ENCODE data around the gene AAMP. TPM values are rescaled to one million over a fixed set of nuclear protein-coding genes. Genes with fewer than 3 reads are reported as not detected.

Gene AAMP
- polyA plus RNA-seq, 6 donors from 2014 or later, result 80.7 to 109 (median 96.4) TPM

DNA sequence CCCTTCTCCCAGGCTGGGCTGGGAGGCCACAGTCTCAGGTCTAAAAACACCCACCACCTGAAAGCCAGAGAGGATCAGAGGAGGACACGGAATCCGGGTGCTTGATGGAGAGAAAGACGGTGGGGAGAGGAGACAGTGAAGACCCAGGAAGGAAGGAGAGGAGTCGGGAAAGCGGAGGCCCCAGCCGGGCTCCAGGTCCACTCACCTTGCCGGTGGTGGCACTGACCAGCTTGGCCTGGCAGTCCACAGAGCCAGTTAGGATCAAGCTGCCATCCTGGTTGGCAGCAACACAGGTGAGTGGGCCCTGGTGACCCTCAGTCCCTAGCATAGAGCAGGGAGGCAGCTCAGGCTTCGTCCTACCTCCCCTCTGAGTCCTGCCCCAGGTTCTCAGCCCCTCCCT lies 4.3 kb downstream of the AAMP start:
- no peak for ATAC-seq (ENCODE audit: low read depth in 2 of 2)
- Mint-ChIP-seq H3K27ac (peak overlapping the region in 1 of 6 donors; percentile 47), H3K4me1 (peaks cover 49 to 63% (median 59%) of the 10 kb centered on the region in 3 donors), H3K4me3 (peak overlapping the region in 2 of 8 donors; percentile 56 to 66), H3K27me3 (no peaks in the 10 kb centered on the region), H3K36me3 (peaks cover 6 to 8% of the 10 kb centered on the region in 2 donors), H3K9me3 (no peaks in the 10 kb centered on the region)
- no peak for DNase-seq

DNA sequence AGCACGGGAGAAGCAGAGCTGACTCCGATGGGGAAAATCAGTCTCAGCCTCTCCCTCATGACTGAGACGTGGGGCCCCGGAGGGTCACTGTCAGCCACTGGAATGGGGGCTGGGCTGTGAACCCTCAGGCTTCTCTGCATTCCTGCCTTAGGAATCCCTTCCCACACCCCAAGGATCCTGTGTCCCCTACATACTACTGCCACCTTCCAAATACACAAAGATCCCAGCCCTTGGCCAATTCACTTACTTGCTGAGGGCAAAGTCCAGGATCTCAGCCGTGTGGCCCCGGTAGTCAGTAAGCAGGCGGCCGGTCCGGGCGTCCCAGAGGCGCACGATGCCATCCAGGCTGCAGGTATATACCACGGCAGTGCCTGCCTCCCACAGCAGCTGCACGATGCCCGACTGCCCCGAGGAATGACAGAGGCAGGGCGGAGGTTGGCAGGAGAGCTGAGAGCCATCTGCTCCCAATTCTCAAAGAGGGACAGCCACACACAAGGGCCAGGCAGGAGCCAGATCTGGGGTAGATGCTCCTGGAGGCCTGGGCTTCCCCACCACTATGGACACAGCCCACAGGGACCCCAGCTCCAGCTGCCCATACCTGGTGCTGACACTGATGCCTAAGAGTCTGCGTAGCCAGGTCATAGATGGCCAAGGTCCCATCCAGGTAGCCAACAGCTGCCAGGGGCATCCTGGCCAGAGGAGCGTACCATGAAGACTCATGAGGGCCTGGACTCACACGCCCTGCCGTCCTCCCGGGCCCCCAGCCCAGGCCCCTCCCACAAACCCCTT lies 5.0 kb downstream of the AAMP start:
- H3K4me3 Mint-ChIP-seq, result peak overlapping the region in 1 of 8 donors; percentile 66
- no peak for DNase-seq
- no peak for ATAC-seq (ENCODE audit: low read depth in 2 of 2)
- no peaks in the 10 kb centered on the region for H3K27me3 Mint-ChIP-seq
- peaks cover 44 to 61% (median 58%) of the 10 kb centered on the region in 3 donors for H3K4me1 Mint-ChIP-seq
- no peaks in the 10 kb centered on the region for H3K9me3 Mint-ChIP-seq
- peaks cover 6 to 8% of the 10 kb centered on the region in 2 donors for H3K36me3 Mint-ChIP-seq
- H3K27ac Mint-ChIP-seq, result peak overlapping the region in 2 of 6 donors; percentile 20 to 59

DNA sequence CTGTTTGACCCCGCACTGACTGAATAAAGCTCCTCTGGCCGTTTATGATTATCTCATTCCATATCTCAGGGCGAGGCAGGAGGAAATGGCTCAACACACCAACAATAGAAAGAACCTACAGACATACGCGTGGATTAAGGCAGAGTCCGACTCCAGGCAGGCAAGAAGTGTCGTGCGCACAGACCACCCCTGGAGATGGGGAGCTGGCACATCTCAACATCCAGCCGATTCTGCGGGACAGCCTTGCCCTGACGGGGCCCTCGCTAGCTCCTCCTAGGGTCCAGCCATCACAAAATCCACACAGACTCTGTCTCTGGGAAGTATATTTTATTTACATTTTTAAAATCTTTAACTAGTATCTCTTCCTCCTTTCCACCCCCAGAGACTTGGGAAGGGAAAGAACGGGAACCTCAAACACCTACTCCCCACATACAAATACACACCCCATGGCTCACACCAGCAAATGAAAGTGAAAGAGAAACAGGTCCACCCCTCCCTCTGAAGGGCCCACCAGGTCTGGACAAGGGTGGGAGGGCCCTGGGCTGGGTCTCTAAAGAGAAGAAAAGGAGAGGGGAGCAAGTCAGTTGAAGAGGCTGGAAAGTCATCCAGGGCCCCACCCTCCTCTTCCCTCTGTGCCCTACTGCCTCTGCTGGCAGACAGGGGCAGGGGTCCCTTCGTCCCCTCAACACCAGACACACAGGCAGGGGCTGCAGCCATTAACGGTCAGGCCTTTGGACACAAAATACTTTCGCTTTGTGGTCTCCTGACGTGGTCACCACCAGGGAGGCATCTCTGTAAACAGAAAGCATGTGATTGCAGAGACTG lies 5.9 kb downstream of the AAMP start:
- DNase-seq (no peak), ATAC-seq (ENCODE audit: low read depth in 2 of 2) (peak in 1 of 2 donors; percentile 36)
- H3K36me3 Mint-ChIP-seq, result peaks cover 6 to 8% of the 10 kb centered on the region in 2 donors
- peak overlapping the region; percentile 13 to 80 (median 68) for H3K27ac Mint-ChIP-seq
- no peaks in the 10 kb centered on the region for H3K9me3 Mint-ChIP-seq
- peaks cover 45 to 61% (median 59%) of the 10 kb centered on the region in 3 donors for H3K4me1 Mint-ChIP-seq
- H3K27me3 Mint-ChIP-seq, result no peaks in the 10 kb centered on the region
- H3K4me3 Mint-ChIP-seq, result peak overlapping the region in 2 of 8 donors; percentile 15 to 52

DNA sequence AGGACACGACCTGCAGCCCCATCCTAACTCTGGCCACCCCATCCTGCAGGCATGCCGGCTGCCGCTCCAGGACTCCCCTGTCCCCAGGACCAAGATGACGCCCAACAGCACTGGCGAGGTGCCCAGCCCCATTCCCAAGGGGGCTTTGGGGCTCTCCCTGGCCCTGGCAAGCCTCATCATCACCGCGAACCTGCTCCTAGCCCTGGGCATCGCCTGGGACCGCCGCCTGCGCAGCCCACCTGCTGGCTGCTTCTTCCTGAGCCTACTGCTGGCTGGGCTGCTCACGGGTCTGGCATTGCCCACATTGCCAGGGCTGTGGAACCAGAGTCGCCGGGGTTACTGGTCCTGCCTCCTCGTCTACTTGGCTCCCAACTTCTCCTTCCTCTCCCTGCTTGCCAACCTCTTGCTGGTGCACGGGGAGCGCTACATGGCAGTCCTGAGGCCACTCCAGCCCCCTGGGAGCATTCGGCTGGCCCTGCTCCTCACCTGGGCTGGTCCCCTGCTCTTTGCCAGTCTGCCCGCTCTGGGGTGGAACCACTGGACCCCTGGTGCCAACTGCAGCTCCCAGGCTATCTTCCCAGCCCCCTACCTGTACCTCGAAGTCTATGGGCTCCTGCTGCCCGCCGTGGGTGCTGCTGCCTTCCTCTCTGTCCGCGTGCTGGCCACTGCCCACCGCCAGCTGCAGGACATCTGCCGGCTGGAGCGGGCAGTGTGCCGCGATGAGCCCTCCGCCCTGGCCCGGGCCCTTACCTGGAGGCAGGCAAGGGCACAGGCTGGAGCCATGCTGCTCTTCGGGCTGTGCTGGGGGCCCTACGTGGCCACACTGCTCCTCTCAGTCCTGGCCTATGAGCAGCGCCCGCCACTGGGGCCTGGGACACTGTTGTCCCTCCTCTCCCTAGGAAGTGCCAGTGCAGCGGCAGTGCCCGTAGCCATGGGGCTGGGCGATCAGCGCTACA lies 7.0 kb downstream of the AAMP start:
- peaks cover 50 to 63% (median 62%) of the 10 kb centered on the region in 3 donors for H3K4me1 Mint-ChIP-seq
- DNase-seq, result no peak
- H3K27ac Mint-ChIP-seq, result peak overlapping the region in 1 of 6 donors; percentile 74
- no peak for ATAC-seq (ENCODE audit: low read depth in 2 of 2)
- H3K27me3 Mint-ChIP-seq, result no peaks in the 10 kb centered on the region
- no peaks in the 10 kb centered on the region for H3K9me3 Mint-ChIP-seq
- peak overlapping the region in 1 of 8 donors; percentile 32 for H3K4me3 Mint-ChIP-seq
- H3K36me3 Mint-ChIP-seq, result peaks cover 6 to 8% of the 10 kb centered on the region in 2 donors

DNA sequence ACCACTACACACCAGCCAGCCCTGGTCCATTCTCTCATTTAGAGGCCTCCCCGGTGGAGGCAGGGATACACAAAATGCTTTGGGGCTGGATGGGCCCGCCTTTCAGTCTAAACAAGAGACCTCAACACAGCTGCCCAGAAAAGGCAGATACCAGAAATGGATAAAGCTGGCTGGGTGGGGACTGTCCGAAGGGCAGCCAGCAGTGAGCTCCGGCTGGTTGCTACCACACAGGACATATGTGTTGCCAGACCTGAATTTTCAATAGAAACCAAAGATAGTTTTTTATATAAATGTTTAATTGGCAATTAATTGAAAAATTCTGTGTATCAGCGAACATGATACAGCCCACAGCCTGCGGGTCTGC lies 7.7 kb downstream of the AAMP start:
- H3K27me3 Mint-ChIP-seq, result no peaks in the 10 kb centered on the region
- ATAC-seq (ENCODE audit: low read depth in 2 of 2), result no peak
- H3K27ac Mint-ChIP-seq, result peak overlapping the region in 1 of 6 donors; percentile 60

DNA sequence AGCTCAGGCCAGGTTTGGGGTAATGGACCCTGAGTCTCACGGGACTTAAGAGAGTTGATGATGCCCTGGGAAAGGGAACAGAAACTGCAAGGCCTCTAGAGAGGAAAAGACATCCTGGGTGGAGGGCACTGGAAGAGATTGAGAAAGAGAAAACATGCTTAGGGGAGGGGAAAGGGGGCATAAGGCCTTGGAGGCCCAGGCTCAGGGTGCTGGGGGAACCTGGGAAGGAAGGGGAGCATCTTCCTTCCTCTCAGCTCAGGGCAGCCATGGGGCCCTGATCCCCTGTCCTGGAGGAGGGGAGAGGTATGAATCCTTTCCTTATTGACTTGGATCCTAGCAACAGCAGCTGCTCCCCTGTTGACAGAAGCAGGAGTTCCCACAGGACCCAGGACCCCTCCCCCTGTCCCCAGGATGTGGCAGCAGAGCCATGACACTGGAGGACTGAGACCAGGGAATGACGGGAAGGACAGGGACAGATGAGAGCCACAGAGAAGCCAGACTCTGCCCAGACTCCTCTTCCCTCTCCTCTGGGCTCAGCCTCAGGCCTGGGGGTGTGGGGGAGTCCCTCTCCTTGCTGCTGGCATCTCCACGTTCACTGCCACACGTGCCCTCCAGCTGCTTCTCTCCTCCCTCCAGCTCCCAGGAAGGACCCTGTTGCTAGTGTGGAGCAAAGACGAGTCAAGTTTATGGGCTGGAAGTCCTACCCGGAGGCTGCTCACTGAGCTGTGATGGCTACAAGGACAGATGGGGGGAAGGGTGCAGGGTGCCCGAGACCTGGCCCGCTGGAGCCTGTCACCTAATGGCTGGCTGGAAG lies 8.3 kb downstream of the AAMP start:
- Mint-ChIP-seq H3K27ac (peak overlapping the region in 5 of 6 donors; percentile 69 to 93 (median 89)), H3K4me1 (peaks cover 45 to 64% (median 64%) of the 10 kb centered on the region in 3 donors)

More for the DNA sequence above, 7.7 kb downstream of the AAMP start:
- Mint-ChIP-seq H3K36me3 (peaks cover 2 to 8% of the 10 kb centered on the region in 2 donors), H3K4me3 (peak overlapping the region in 1 of 8 donors; percentile 18), H3K4me1 (peaks cover 51 to 64% (median 64%) of the 10 kb centered on the region in 3 donors), H3K9me3 (no peaks in the 10 kb centered on the region)
- no peak for DNase-seq

DNA sequence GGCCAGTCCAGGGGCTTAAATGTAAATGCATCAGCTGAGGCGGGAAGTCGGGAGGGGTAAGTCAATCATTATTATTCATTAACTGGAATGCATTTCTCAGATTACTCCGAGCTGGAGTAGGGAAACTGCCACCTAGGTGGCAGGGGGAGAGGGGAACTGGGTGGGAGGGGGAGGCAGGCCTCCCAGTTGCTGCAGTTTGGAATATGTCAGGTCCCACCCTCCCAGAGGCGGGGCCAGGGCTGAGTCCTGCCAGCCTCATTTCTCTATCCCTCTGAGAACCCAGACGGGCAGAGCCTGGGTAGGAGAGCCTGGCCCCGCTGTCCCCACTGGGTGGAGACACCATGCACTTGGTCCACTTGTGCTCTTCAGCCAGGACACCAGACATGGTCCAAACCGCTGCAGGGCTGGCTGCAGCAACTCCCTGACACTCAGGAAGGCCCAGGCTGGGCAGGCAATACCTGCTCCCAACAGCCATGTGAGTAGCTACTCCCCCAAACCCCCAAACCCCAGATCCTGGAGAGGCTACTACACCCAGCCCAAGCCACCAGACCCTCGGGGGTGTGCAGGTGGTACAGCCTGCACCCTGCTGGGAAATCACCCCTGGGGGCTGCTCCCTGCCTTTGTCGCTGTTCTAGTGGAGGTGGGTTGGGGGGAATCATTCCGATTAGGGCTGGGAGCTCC lies 9.1 kb downstream of the AAMP start, which contains the start of gene GPBAR1:
Gene GPBAR1 (plus strand): TSS at position 274 of the 681 bp plus-strand sequence. CDS start 1,710 bp downstream, outside the sequence.
- no peak for ATAC-seq (ENCODE audit: low read depth in 2 of 2)
- Mint-ChIP-seq H3K36me3 (peaks cover 0 to 3% of the 10 kb centered on the region in 2 donors), H3K27me3 (no peaks in the 10 kb centered on the region), H3K4me3 (peak within 1 kb of the TSS in 7 of 8 donors; percentile 17 to 88 (median 68)), H3K27ac (peak within 1 kb of the TSS in 5 of 6 donors; percentile 69 to 95 (median 89)), H3K9me3 (no peaks in the 10 kb centered on the region), H3K4me1 (peaks cover 41 to 71% (median 62%) of the 10 kb centered on the region in 3 donors)
- DNase-seq, result no peak

More for the DNA sequence above, 8.3 kb downstream of the AAMP start:
- no peaks in the 10 kb centered on the region for H3K9me3 Mint-ChIP-seq
- ATAC-seq (ENCODE audit: low read depth in 2 of 2), result no peak
- peak; percentile 24 for DNase-seq
- H3K4me3 Mint-ChIP-seq, result peak overlapping the region in 6 of 8 donors; percentile 2 to 88 (median 51)
- peaks cover 0 to 8% of the 10 kb centered on the region in 2 donors for H3K36me3 Mint-ChIP-seq
- no peaks in the 10 kb centered on the region for H3K27me3 Mint-ChIP-seq

DNA sequence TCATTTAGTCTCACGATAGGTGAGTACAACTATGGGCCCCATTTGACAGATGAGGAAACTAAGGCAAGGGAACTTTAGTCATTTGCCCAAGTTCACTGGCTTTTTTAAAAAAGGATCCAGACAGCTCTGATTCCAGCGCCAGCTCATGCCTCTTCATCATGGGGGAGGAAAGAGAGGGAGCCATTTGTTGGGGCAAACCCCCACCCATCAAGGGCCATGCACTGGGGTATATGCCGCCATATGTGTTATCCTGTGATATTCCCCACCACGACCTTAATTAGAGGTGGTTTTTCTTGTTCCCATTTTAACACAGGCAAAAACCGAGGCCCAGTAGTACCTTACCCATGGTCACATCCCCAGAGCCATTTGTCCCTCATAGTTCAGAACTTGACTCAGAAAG lies 9.8 kb downstream of the AAMP start:
- H3K4me3 Mint-ChIP-seq, result peak overlapping the region in 4 of 8 donors; percentile 42 to 87 (median 58)
- ATAC-seq (ENCODE audit: low read depth in 2 of 2) (no peak), DNase-seq (no peak)
- H3K27ac Mint-ChIP-seq, result peak overlapping the region in 4 of 6 donors; percentile 74 to 95 (median 84)
- H3K36me3 Mint-ChIP-seq, result no peaks in the 10 kb centered on the region
- no peaks in the 10 kb centered on the region for H3K27me3 Mint-ChIP-seq
- no peaks in the 10 kb centered on the region for H3K9me3 Mint-ChIP-seq
- peaks cover 40 to 69% (median 62%) of the 10 kb centered on the region in 3 donors for H3K4me1 Mint-ChIP-seq

DNA sequence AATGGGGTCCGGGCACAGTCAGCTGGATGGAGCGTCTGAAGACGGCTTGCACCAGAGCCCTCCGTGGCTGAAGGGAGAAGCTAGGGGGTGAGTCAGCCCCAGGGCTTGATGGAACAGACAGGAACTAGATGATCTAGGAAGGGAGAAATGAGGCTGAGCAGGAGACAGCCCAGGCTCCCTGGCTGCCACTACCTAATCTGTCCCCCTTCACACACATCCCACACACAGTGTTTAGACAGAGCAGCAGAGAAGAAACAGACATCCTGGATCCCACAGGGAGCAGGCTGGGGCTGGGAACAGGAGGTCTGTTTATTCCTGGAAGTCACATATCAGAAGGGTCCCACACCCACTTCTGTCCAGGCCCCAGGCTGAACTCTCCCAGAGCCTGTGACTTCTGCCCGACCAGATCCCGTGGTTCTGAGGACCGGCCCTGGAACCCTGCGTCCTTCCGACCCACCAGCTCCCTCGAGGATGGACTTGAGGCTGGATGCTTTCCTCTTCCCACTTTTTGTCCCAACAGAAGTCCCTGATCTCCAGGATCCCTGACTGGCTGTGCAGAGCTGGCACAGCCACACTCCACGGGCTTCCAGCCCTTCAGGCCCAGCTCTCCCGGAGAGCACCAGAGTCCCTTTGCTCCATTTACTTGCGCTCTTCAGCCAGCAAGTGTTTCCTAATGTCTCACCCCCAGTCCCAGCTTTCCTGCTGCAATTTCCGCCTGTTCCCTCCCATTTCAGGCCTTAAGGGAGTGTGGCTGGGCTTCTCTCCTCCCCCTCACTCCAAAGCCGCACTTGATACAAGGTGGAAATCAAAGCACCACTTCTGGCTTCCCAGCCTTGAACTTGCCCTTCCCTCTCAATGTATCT lies 10.6 kb downstream of the AAMP start:
- Mint-ChIP-seq H3K4me3 (peak overlapping the region in 7 of 8 donors; percentile 10 to 87 (median 70)), H3K27me3 (no peaks in the 10 kb centered on the region), H3K27ac (peak overlapping the region in 5 of 6 donors; percentile 57 to 98 (median 89)), H3K4me1 (peaks cover 40 to 63% (median 62%) of the 10 kb centered on the region in 3 donors), H3K36me3 (peaks cover 0 to under 1% of the 10 kb centered on the region in 2 donors), H3K9me3 (no peaks in the 10 kb centered on the region)
- DNase-seq, result no peak
- ATAC-seq (ENCODE audit: low read depth in 2 of 2), result no peak

DNA sequence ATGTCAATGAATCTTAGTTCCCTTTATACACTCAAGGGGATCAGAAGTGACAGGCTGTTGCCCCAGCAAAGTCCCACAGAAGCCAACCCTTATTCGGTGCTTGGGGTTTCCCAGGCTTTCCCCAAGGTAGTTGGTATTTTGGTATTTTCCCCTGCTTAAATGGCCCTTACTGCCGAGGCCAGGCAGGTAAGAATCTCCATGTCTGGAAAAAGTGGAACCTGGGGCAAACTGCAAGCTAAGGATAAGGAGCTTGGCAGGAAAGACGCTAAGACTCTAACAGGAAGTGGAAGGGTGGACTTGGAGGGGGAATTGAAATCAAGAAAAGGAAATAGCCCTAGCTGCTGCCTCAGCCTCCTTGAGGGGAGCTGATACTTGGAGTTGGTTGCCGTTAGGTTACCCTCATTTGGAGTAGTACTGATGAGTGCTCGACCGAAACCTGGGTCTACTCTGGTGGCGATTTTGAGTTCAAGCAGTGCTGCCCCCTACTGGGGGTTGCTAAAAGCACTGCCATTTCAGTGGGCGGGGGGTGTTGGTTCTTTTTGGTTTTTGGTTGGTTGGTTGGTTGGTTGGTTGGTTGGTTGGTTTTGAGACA lies 12.5 kb downstream of the AAMP start:
- Mint-ChIP-seq H3K27me3 (no peaks in the 10 kb centered on the region), H3K4me3 (peak overlapping the region in 7 of 8 donors; percentile 26 to 85 (median 79)), H3K9me3 (no peaks in the 10 kb centered on the region), H3K36me3 (peaks cover 0 to 13% of the 10 kb centered on the region in 2 donors), H3K4me1 (peaks cover 33 to 53% (median 47%) of the 10 kb centered on the region in 3 donors), H3K27ac (peak overlapping the region; percentile 66 to 99 (median 97))
- ATAC-seq (ENCODE audit: low read depth in 2 of 2) (peak; percentile 92 to 94), DNase-seq (peak; percentile 83)

Measured in naive B cell (primary cell).